HFFc6 (cell line): ENCODE results near the gene FRS2. TPM values are rescaled to one million over a fixed set of nuclear protein-coding genes. Genes with fewer than 3 reads are reported as not detected.

Source experiments
- DNase-seq: peaks from one replicate; pipeline ENCODE4 v3.0.0-alpha.2; 2018
- H3K27ac Mint-ChIP-seq: 2 replicates; pipeline ENCODE4 v1.8.0; 2020; ENCODE audit warnings: mild to moderate bottlenecking, mixed read lengths
- H3K27me3 Mint-ChIP-seq: 2 replicates; pipeline ENCODE4 v1.8.0; 2021; ENCODE audit warnings: mild to moderate bottlenecking, moderate library complexity, mixed read lengths; ENCODE audit not compliant: insufficient read depth
- H3K36me3 Mint-ChIP-seq: 2 replicates; pipeline ENCODE4 v1.8.0; 2021; ENCODE audit warnings: low read depth, mixed read lengths
- H3K4me1 Mint-ChIP-seq: 2 replicates; pipeline ENCODE4 v1.8.0; 2020; ENCODE audit warnings: low read depth, mixed read lengths
- H3K4me3 Mint-ChIP-seq: 2 replicates; pipeline ENCODE4 v1.8.0; 2020; ENCODE audit warnings: mild to moderate bottlenecking, moderate library complexity, mixed read lengths
- H3K9me3 Mint-ChIP-seq: 2 replicates; pipeline ENCODE4 v1.8.0; 2020; ENCODE audit warnings: mild to moderate bottlenecking, mixed read lengths
- microRNA-seq: library from miRNA; unstranded; fragments of <30 nt; microRNA quantifications from one replicate; pipeline ENCODE4, GENCODE V29; 2019
- total RNA-seq, 6 experiments: library from RNA; stranded (reverse); fragmentation: NEBNext Ultra II Directional; extraction: Animal tissue kit (Norgen Biotek cat#: 25700); gene quantifications; 2 replicates in 1 of 6; 3 replicates in 5 of 6; pipeline ENCODE4 v1.2.3, GENCODE V29; 2021
- TF ChIP-seq, protein P1 (sequence below): fragments of 200-600 bp; sonication (generic); IDR thresholded peaks from 2 replicates; pipeline ENCODE4 v1.5.0; 2021; ENCODE audit warnings: antibody characterized with exemption, mild to moderate bottlenecking

FRS2 gene
- total RNA-seq, 6 experiments from 2014 or later, result 26.5 to 35.8 (median 31.1) TPM

DNA sequence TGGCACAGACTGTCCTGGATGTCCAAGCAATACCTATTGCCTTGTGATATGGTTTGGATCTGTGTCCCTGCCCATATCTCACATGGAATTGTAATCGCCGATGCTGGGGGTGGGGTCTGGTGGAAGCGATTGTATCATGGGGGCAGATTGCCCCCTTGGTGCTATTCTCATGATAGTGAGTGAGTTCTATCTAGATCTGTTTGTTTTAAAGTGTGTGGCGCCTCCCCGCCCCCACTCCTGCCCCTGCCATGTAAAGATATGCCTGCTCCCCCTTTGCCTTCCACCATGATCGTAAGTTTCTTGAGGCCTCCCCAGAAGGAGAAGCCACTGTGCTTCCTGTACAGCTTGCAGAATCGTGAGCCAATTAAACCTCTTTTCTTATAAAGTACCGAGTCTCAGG lies 157.3 kb downstream of the FRS2 start:
- Mint-ChIP-seq H3K36me3 (no peaks in the 10 kb centered on the region), H3K4me3 (no peak overlapping the region), H3K27me3 (peaks cover 15% of the 10 kb centered on the region), H3K27ac (no peak overlapping the region), H3K9me3 (no peaks in the 10 kb centered on the region), H3K4me1 (no peaks in the 10 kb centered on the region)
- DNase-seq, result no peak
- TF ChIP-seq, protein P1, sequence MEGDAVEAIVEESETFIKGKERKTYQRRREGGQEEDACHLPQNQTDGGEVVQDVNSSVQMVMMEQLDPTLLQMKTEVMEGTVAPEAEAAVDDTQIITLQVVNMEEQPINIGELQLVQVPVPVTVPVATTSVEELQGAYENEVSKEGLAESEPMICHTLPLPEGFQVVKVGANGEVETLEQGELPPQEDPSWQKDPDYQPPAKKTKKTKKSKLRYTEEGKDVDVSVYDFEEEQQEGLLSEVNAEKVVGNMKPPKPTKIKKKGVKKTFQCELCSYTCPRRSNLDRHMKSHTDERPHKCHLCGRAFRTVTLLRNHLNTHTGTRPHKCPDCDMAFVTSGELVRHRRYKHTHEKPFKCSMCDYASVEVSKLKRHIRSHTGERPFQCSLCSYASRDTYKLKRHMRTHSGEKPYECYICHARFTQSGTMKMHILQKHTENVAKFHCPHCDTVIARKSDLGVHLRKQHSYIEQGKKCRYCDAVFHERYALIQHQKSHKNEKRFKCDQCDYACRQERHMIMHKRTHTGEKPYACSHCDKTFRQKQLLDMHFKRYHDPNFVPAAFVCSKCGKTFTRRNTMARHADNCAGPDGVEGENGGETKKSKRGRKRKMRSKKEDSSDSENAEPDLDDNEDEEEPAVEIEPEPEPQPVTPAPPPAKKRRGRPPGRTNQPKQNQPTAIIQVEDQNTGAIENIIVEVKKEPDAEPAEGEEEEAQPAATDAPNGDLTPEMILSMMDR, result no peak

Small RNA genes lying within 50 kb of the gene (microRNA-seq; reads per million reads assigned to microRNA genes)
- gene MIR3913-1, result not detected
- not detected for gene MIR3913-2

Other genes starting within 250 kb of the FRS2 start
- 10 to 100 TPM; 54.1 to 66.1 (median 60.1) TPM for gene CPSF6, start 230.8 kb upstream of the FRS2 start, total RNA-seq
- not detected for gene LYZ, start 122.0 kb upstream of the FRS2 start, total RNA-seq
- gene YEATS4, start 110.6 kb upstream of the FRS2 start, total RNA-seq, result 10 to 100 TPM in 4 of 6 experiments, 1 to 10 TPM in 2; 7.3 to 11.1 (median 10.4) TPM
- 100 to 1,000 TPM; 229 to 305 (median 232) TPM for gene CCT2, start 115.1 kb downstream of the FRS2 start, total RNA-seq
- not detected for gene LRRC10, start 140.5 kb downstream of the FRS2 start, total RNA-seq
- under 1 TPM in 2 of 6 experiments, not detected in 4; 0.10 to 0.15 TPM for gene BEST3, start 228.9 kb downstream of the FRS2 start, total RNA-seq